HG03175 (cell line): ENCODE measurements around the gene TMC6.
"Not testable (repeated sequence)": the region's sequence is repeated elsewhere in the genome, so short reads cannot be mapped to it uniquely, and the experiment has no call there.

Experiments used
- ATAC-seq: cut with Tn5 transposase; IDR thresholded peaks from one replicate; pipeline ENCODE4 v1.9.1; 2021; ENCODE audit warnings: mild to moderate bottlenecking, moderate library complexity; ENCODE audit not compliant: unreplicated experiment

The TMC6 gene

DNA sequence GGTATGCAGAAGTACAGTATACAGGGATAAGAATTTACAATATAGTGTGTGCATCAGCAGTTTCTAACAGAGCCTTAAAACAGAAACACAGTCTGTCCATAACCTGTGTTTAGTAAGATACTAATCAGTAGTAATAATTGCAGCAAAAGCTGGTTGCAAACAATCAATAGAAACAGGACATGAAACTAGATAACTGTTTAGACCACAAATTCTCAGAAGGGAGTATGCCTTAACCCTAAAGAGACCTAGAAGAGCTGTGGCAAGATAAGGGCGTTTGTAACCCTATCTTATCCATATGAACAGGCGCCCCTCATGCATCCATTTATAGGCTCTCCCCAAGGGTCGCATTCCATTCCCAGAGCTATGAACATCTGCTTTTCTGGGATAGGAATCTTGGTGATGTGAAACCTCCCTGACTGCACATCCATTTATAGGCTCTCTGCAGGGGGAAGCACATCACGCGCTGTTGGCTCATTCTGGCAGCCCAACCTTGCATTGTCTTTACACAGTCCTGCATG is 46.1 kb downstream of the TMC6 start:
- ATAC-seq: not testable (repeated sequence)

- no peak for ATAC-seq
Observed at GRCh38 chr17:78081551-78081950, 47.0 kb downstream of the TMC6 start.

- no peak for ATAC-seq
Observed at GRCh38 chr17:78079253-78079652, 49.3 kb downstream of the TMC6 start.

DNA sequence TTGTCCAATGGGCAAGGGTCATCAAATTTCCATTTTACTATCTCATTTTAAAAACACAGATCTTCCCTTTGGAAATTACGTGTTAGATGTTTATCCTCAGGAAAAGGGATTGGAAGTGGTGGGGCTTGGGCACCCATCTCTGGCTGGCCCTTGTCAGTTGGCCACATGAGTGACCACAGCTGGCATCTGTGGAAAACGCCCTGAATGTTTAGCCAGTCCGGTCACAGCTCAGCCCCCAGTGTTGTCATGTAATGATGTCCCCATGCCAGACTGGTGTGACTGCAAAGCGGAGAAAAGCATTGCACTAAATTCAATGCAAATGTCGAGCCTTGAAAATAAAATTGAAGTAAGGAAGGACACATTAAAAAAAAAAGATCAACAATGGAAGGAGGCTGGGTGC is 53.0 kb downstream of the TMC6 start:
- no peak for ATAC-seq

- ATAC-seq: no peak
Observed at GRCh38 chr17:78075011-78075410, 53.5 kb downstream of the TMC6 start.

- ATAC-seq: no peak
Observed at GRCh38 chr17:78072961-78073360, 55.6 kb downstream of the TMC6 start.

GRCh38 chr17:78069695-78070094 is 58.9 kb downstream of the TMC6 start:
- no peak for ATAC-seq

GRCh38 chr17:78066976-78067375 is 61.6 kb downstream of the TMC6 start:
- not testable (repeated sequence) for ATAC-seq

GRCh38 chr17:78064708-78065107 is 63.8 kb downstream of the TMC6 start:
- no peak for ATAC-seq

GRCh38 chr17:78063489-78063888 is 65.1 kb downstream of the TMC6 start:
- ATAC-seq: no peak

DNA sequence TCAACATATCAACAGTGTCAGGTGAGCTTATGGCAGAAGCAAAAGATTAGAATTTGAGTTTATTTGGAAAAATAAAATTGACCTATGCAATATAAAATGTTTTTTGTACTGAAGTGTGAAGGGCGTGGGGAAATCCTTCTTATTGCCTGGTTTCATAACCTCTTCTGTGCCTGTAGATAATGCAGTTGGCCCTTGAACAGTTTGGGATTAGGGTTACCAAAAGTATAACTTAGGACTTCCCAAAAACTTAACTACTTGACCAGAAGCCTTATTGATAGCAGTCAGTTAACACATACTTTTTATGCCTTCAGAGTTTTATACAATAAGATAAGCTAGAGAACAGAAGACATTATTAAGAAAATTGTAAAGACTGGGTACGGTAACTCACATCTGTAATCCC is 66.0 kb downstream of the TMC6 start:
- ATAC-seq: no peak
